Hepatocyte (in vitro differentiated cells): Measurements from ENCODE around the gene RNF141. TPM values are rescaled to one million over a fixed set of nuclear protein-coding genes. Genes with fewer than 3 reads are reported as not detected.

Experiments
- DNase-seq: peaks from one replicate; pipeline ENCODE4 v3.0.0-alpha.2; 2016; ENCODE audit warnings: low spot score
- H2AFZ ChIP-seq: fragments of 200-600 bp; sonication (generic); 2 replicates; pipeline ENCODE4 v1.6.0; 2016; ENCODE audit warnings: antibody characterized with exemption, mild to moderate bottlenecking
- H3K27ac ChIP-seq: fragments of 200-600 bp; sonication (generic); 2 replicates; pipeline ENCODE4 v1.5.1; 2016; ENCODE audit warnings: mild to moderate bottlenecking
- H3K27me3 ChIP-seq: fragments of 200-600 bp; sonication (generic); 2 replicates; pipeline ENCODE4 v1.6.1; 2016
- H3K36me3 ChIP-seq: fragments of 200-600 bp; sonication (generic); replicated peaks from 2 replicates; pipeline ENCODE4 v1.5.1; 2016; ENCODE audit warnings: low read depth; ENCODE audit not compliant: insufficient read depth
- H3K4me1 ChIP-seq: fragments of 200-600 bp; sonication (generic); 2 replicates; pipeline ENCODE4 v1.5.1; 2016; ENCODE audit warnings: mild to moderate bottlenecking, moderate library complexity; ENCODE audit not compliant: insufficient read depth
- H3K4me2 ChIP-seq: fragments of 200-600 bp; sonication (generic); 2 replicates; pipeline ENCODE4 v1.6.0; 2016
- H3K4me3 ChIP-seq: fragments of 200-600 bp; sonication (generic); 2 replicates; pipeline ENCODE4 v1.5.1; 2016; ENCODE audit warnings: mild to moderate bottlenecking
- H3K79me2 ChIP-seq: fragments of 200-600 bp; sonication (generic); 2 replicates; pipeline ENCODE4 v1.6.0; 2017; ENCODE audit warnings: mild to moderate bottlenecking
- H3K9me2 ChIP-seq: fragments of 200-600 bp; sonication (generic); replicated peaks from 2 replicates; pipeline ENCODE4 v1.6.0; 2017; ENCODE audit warnings: mild to moderate bottlenecking; ENCODE audit not compliant: insufficient read depth
- H3K9me3 ChIP-seq: fragments of 200-600 bp; sonication (generic); 2 replicates; pipeline ENCODE4 v1.5.1; 2016; ENCODE audit warnings: low read depth, mild to moderate bottlenecking
- H4K20me1 ChIP-seq: fragments of 200-600 bp; sonication (generic); 2 replicates; pipeline ENCODE4 v1.6.0; 2016; ENCODE audit warnings: mild to moderate bottlenecking; ENCODE audit not compliant: insufficient read depth, poor library complexity, severe bottlenecking
- EZH2 ChIP-seq: fragments of 200-600 bp; sonication (generic); IDR thresholded peaks from 2 replicates; pipeline ENCODE4 v1.6.1; 2016; ENCODE audit warnings: antibody characterized with exemption, mild to moderate bottlenecking, borderline replicate concordance
- EZH2phosphoT487 ChIP-seq: fragments of 200-600 bp; sonication (generic); IDR thresholded peaks from one replicate; pipeline ENCODE4 v1.6.1; 2018; ENCODE audit warnings: antibody characterized with exemption, mild to moderate bottlenecking, low read depth, moderate library complexity; ENCODE audit not compliant: unreplicated experiment, severe bottlenecking
- WGBS: methylation state at CpG from one replicate; pipeline ENCODE4 v1.1.6; 2016; ENCODE audit warnings: low lambda C conversion rate; ENCODE audit errors: missing lambda C conversion rate; 5-methylcytosine and 5-hydroxymethylcytosine counted together
- polyA plus RNA-seq: library from polyadenylated mRNA; unstranded; fragments of >200 nt; fragmentation: Nextera tagmentation; extraction: Ambion mirVana; gene quantifications from 2 replicates; pipeline ENCODE4 v1.2.1, GENCODE V29; 2016
- total RNA-seq: library from RNA; depleted of rRNA; stranded (reverse); fragments of >200 nt; gene quantifications from 2 replicates; pipeline ENCODE4 v1.2.3, GENCODE V29; 2014
- TF ChIP-seq, protein P1 (sequence below): fragments of 200-600 bp; sonication (generic); IDR thresholded peaks from 2 replicates; pipeline ENCODE4 v1.5.1; 2016; ENCODE audit warnings: antibody characterized with exemption, mild to moderate bottlenecking; ENCODE audit not compliant: poor library complexity

RNF141 gene
- total and polyA plus RNA-seq, 2 experiments from 2014 or later: 21.2 to 32.9 TPM

DNA sequence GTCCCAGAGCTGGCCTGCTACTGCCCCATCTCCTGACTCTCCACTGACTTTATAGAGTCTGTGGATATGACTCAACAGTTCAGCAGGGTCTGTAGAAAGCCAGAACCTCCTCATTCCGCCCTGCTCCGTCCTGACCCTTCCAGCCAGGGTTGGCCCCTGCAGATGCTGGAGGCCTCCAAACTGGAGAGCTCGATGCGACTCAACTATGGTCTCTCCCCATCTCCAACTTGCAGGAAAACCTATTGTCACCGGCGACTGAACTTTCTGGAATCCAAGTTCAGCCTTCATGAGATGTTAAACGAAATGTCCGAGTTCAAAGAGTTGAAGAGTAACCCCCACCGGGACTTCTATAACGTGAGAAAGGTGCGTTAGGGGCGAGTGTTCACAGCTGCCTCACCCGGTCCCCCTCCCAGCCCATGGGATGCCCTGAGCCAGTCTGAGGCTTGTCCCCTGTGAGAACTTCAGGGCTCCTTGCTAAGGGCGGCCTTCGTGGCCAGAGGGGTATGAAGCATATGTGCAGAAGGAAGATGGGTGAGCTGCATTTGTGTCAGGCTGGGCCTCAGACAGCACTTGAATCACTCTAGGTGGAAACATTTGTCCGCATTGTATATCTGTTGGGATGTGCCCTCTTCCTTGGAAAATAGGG is 53.9 kb downstream of the RNF141 start:
- Histone ChIP-seq H3K79me2 (no peaks in the 10 kb centered on the region), H3K9me2 (no peaks in the 10 kb centered on the region), H3K4me2 (no peak overlapping the region), H3K27me3 (no peaks in the 10 kb centered on the region), H4K20me1 (no peaks in the 10 kb centered on the region), H3K9me3 (no peaks in the 10 kb centered on the region), H3K27ac (no peak overlapping the region), H3K4me1 (no peaks in the 10 kb centered on the region), H3K4me3 (no peak overlapping the region), H3K36me3 (no peaks in the 10 kb centered on the region), H2AFZ (no peak overlapping the region)
- TF ChIP-seq, protein P1, sequence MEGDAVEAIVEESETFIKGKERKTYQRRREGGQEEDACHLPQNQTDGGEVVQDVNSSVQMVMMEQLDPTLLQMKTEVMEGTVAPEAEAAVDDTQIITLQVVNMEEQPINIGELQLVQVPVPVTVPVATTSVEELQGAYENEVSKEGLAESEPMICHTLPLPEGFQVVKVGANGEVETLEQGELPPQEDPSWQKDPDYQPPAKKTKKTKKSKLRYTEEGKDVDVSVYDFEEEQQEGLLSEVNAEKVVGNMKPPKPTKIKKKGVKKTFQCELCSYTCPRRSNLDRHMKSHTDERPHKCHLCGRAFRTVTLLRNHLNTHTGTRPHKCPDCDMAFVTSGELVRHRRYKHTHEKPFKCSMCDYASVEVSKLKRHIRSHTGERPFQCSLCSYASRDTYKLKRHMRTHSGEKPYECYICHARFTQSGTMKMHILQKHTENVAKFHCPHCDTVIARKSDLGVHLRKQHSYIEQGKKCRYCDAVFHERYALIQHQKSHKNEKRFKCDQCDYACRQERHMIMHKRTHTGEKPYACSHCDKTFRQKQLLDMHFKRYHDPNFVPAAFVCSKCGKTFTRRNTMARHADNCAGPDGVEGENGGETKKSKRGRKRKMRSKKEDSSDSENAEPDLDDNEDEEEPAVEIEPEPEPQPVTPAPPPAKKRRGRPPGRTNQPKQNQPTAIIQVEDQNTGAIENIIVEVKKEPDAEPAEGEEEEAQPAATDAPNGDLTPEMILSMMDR: no peak
- TF ChIP-seq EZH2phosphoT487 (no peak), EZH2 (no peak)
- no peak for DNase-seq
- 94% methylated on average over 16 of the region's 16 CpGs for WGBS

DNA sequence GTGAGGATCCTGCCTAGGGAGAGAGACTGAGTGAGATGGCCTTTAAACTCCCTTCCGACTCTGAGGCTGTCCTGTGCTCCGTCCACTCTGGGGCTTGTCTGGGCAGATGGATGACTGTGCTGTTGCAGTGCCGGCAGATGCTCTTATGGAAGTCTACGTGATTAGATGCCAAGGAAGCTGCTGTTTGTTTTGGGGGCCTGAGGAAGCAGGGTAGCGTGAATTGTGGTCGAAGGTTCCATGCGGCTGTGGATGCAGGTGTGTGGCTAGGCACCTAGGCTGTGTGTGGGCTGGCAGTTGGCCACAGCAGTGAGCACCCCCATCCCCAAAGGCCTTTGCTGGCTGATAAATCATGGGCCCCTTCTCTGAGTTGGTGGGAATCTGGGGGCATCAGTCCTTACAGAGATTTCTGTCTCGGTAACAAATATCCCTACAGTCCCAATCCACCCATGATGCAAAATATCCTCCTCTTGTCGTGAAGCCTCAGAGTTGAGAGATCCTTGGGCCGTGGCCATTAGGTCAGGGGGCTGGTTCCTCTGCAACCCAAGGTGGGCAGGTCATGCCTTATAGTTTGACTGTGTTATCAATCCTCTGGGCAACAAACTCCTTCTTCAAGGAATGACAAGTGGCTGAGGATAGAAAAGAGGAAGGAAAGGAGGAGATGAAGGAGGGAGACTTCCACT is 54.7 kb downstream of the RNF141 start:
- DNase-seq: no peak
- Histone ChIP-seq H3K79me2 (no peaks in the 10 kb centered on the region), H3K4me1 (no peaks in the 10 kb centered on the region), H3K36me3 (no peaks in the 10 kb centered on the region), H3K4me3 (no peak overlapping the region), H3K4me2 (no peak overlapping the region), H2AFZ (no peak overlapping the region), H3K9me2 (no peaks in the 10 kb centered on the region), H3K27me3 (no peaks in the 10 kb centered on the region), H3K27ac (no peak overlapping the region), H3K9me3 (no peaks in the 10 kb centered on the region), H4K20me1 (no peaks in the 10 kb centered on the region)
- TF ChIP-seq, protein P1: no peak
- TF ChIP-seq EZH2 (no peak), EZH2phosphoT487 (no peak)
- 95% methylated on average over 10 of the region's 10 CpGs for WGBS

DNA sequence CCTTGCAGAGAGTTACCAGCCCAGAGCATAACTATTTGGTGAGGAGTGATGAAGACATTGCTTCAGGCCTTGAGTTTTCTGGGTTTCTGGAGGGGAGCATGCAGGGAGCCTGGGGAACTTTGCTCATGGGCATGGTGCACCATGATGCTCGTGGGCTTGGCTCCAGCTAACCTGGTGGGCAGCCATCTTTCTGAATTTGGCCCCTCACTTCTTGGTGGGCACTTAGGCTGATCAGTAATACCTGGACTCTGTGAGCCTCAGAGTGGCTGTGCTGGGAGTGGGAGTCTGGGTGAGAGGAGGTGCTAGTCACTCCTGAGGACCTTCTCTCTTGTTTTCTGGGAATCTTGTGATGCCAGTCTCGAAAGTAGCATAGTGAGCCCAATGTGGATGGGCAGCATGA is 55.3 kb downstream of the RNF141 start:
- H3K27ac ChIP-seq: no peak overlapping the region
- H4K20me1 ChIP-seq: no peaks in the 10 kb centered on the region
- no peaks in the 10 kb centered on the region for H3K9me3 ChIP-seq
- 50% methylated on average over 2 of the region's 2 CpGs for WGBS
- H3K79me2 ChIP-seq: no peaks in the 10 kb centered on the region
- H3K4me3 ChIP-seq: no peak overlapping the region
- H3K9me2 ChIP-seq: no peaks in the 10 kb centered on the region
- H3K36me3 ChIP-seq: no peaks in the 10 kb centered on the region
- H3K4me2 ChIP-seq: no peak overlapping the region
- no peak for DNase-seq
- H3K27me3 ChIP-seq: no peaks in the 10 kb centered on the region
- no peaks in the 10 kb centered on the region for H3K4me1 ChIP-seq
- TF ChIP-seq EZH2 (no peak), EZH2phosphoT487 (no peak)
- TF ChIP-seq, protein P1: no peak
- H2AFZ ChIP-seq: no peak overlapping the region
